ENCODE results near the gene GNPNAT1.
"Not testable (repeated sequence)": the region's sequence is repeated elsewhere in the genome, so short reads cannot be mapped to it uniquely, and the experiment has no call there.

The GNPNAT1 gene

GRCh38 chr14:52729585-52729924, 61.9 kb downstream of the GNPNAT1 start:
- DNase-seq (ENCODE audit: low read depth) = no peak

GRCh38 chr14:52729035-52729434, 62.4 kb downstream of the GNPNAT1 start:
- DNase-seq (ENCODE audit: low read depth) = not testable (repeated sequence)

- DNase-seq (ENCODE audit: low read depth) = not testable (repeated sequence)
Measured at GRCh38 chr14:52727509-52727908, 63.9 kb downstream of the GNPNAT1 start.

Data from activated T-cell treated with anti-CD3 and anti-CD28 coated beads for 48 hours (primary cell).